Measurements from ENCODE around the gene PUS7.
"Not testable (repeated sequence)": the region's sequence is repeated elsewhere in the genome, so short reads cannot be mapped to it uniquely, and the experiment has no call there.

Gene PUS7

GRCh38 chr7:105524840-105525239, 2.8 kb upstream of the PUS7 start:
- H3K9me3 ChIP-seq (ENCODE audit: control insufficient read depth in 1 of 2, low read length in 2 of 2): no peaks in the 10 kb centered on the region
- no peaks in the 10 kb centered on the region for H3K27me3 ChIP-seq (ENCODE audit: low read depth, low read length)
- no peaks in the 10 kb centered on the region for H3K36me3 ChIP-seq (ENCODE audit: control insufficient read depth in 1 of 2, insufficient read depth in 2 of 2, low read length in 2 of 2)
- H3K4me1 ChIP-seq (ENCODE audit: control insufficient read depth in 1 of 2, insufficient read depth in 2 of 2, low read length in 2 of 2): peaks cover 5 to 7% of the 10 kb centered on the region in 2 donors
- H3K4me3 ChIP-seq (ENCODE audit: low read depth in 1 of 2, low read length in 2 of 2): no peak overlapping the region
- no peak overlapping the region for H3K27ac ChIP-seq (ENCODE audit: low read length)

GRCh38 chr7:105524423-105524822, 2.4 kb upstream of the PUS7 start:
- not testable (repeated sequence) for H3K4me3 ChIP-seq (ENCODE audit: low read depth in 1 of 2, low read length in 2 of 2); H3K36me3 ChIP-seq (ENCODE audit: control insufficient read depth in 1 of 2, insufficient read depth in 2 of 2, low read length in 2 of 2); H3K4me1 ChIP-seq (ENCODE audit: control insufficient read depth in 1 of 2, insufficient read depth in 2 of 2, low read length in 2 of 2); H3K27me3 ChIP-seq (ENCODE audit: low read depth, low read length); H3K27ac ChIP-seq (ENCODE audit: low read length); H3K9me3 ChIP-seq (ENCODE audit: control insufficient read depth in 1 of 2, low read length in 2 of 2)

- Histone ChIP-seq H3K36me3 (ENCODE audit: control insufficient read depth in 1 of 2, insufficient read depth in 2 of 2, low read length in 2 of 2) (no peaks in the 10 kb centered on the region), H3K4me1 (ENCODE audit: control insufficient read depth in 1 of 2, insufficient read depth in 2 of 2, low read length in 2 of 2) (peaks cover 5 to 7% of the 10 kb centered on the region in 2 donors), H3K27ac (ENCODE audit: low read length) (peak overlapping the region; percentile 72), H3K9me3 (ENCODE audit: control insufficient read depth in 1 of 2, low read length in 2 of 2) (no peaks in the 10 kb centered on the region), H3K27me3 (ENCODE audit: low read depth, low read length) (no peaks in the 10 kb centered on the region), H3K4me3 (ENCODE audit: low read depth in 1 of 2, low read length in 2 of 2) (peak overlapping the region; percentile 81 to 91)
Observed at GRCh38 chr7:105521027-105521716, 899 bp downstream of the PUS7 start.

GRCh38 chr7:105520620-105521019, 1.5 kb downstream of the PUS7 start:
- not testable (repeated sequence) for H3K27me3 ChIP-seq (ENCODE audit: low read depth, low read length); H3K9me3 ChIP-seq (ENCODE audit: control insufficient read depth in 1 of 2, low read length in 2 of 2); H3K36me3 ChIP-seq (ENCODE audit: control insufficient read depth in 1 of 2, insufficient read depth in 2 of 2, low read length in 2 of 2); H3K27ac ChIP-seq (ENCODE audit: low read length); H3K4me3 ChIP-seq (ENCODE audit: low read depth in 1 of 2, low read length in 2 of 2); H3K4me1 ChIP-seq (ENCODE audit: control insufficient read depth in 1 of 2, insufficient read depth in 2 of 2, low read length in 2 of 2)

- no peak overlapping the region for H3K27ac ChIP-seq (ENCODE audit: low read length)
Observed at GRCh38 chr7:105519353-105519752, 2.7 kb downstream of the PUS7 start.

GRCh38 chr7:105515610-105516009, 6.5 kb downstream of the PUS7 start:
- H3K4me3 ChIP-seq (ENCODE audit: low read depth in 1 of 2, low read length in 2 of 2); H3K36me3 ChIP-seq (ENCODE audit: control insufficient read depth in 1 of 2, insufficient read depth in 2 of 2, low read length in 2 of 2); H3K27me3 ChIP-seq (ENCODE audit: low read depth, low read length); H3K9me3 ChIP-seq (ENCODE audit: control insufficient read depth in 1 of 2, low read length in 2 of 2); H3K27ac ChIP-seq (ENCODE audit: low read length); H3K4me1 ChIP-seq (ENCODE audit: control insufficient read depth in 1 of 2, insufficient read depth in 2 of 2, low read length in 2 of 2): not testable (repeated sequence)

More at GRCh38 chr7:105519353-105519752, 2.7 kb downstream of the PUS7 start:
- H3K9me3 ChIP-seq (ENCODE audit: control insufficient read depth in 1 of 2, low read length in 2 of 2): no peaks in the 10 kb centered on the region
- H3K4me3 ChIP-seq (ENCODE audit: low read depth in 1 of 2, low read length in 2 of 2): no peak overlapping the region
- no peaks in the 10 kb centered on the region for H3K27me3 ChIP-seq (ENCODE audit: low read depth, low read length)
- H3K4me1 ChIP-seq (ENCODE audit: control insufficient read depth in 1 of 2, insufficient read depth in 2 of 2, low read length in 2 of 2): peaks cover 5 to 7% of the 10 kb centered on the region in 2 donors
- H3K36me3 ChIP-seq (ENCODE audit: control insufficient read depth in 1 of 2, insufficient read depth in 2 of 2, low read length in 2 of 2): no peaks in the 10 kb centered on the region

DNA sequence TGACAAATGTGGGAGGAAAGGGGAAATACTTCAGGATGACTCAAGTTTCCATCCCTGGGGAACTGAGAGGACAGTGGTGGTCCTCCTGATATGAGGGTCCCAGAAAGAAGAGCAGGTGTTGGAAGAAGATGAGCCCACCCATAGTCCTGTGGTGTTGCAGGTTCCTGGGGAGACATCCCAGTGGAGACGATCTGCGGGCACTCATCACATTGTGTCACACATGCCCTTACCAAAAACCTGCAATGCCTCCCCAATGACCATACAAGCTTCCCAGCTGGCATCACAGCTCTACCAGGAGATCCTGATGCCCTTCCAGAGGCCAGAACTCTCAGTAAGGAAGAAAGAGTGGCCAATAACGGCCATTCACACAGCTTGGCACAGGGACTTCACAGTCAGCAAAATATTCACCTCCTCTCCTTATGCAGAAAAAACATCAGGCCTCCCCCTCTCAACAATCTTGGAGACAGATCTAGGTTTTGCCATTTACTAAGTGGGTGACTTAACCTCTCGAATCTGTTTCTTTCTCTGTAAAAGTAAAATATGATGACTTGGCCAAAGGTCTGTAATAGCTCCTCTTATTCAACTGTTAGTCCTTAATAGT, 9.0 kb downstream of the PUS7 start:
- Histone ChIP-seq H3K36me3 (ENCODE audit: control insufficient read depth in 1 of 2, insufficient read depth in 2 of 2, low read length in 2 of 2) (peaks cover 0 to 2% of the 10 kb centered on the region in 2 donors), H3K4me1 (ENCODE audit: control insufficient read depth in 1 of 2, insufficient read depth in 2 of 2, low read length in 2 of 2) (no peaks in the 10 kb centered on the region), H3K4me3 (ENCODE audit: low read depth in 1 of 2, low read length in 2 of 2) (no peak overlapping the region), H3K9me3 (ENCODE audit: control insufficient read depth in 1 of 2, low read length in 2 of 2) (no peaks in the 10 kb centered on the region), H3K27me3 (ENCODE audit: low read depth, low read length) (no peaks in the 10 kb centered on the region), H3K27ac (ENCODE audit: low read length) (no peak overlapping the region)

- no peaks in the 10 kb centered on the region for H3K9me3 ChIP-seq (ENCODE audit: control insufficient read depth in 1 of 2, low read length in 2 of 2)
- H3K4me3 ChIP-seq (ENCODE audit: low read depth in 1 of 2, low read length in 2 of 2): no peak overlapping the region
- H3K27ac ChIP-seq (ENCODE audit: low read length): no peak overlapping the region
- no peaks in the 10 kb centered on the region for H3K27me3 ChIP-seq (ENCODE audit: low read depth, low read length)
- no peaks in the 10 kb centered on the region for H3K4me1 ChIP-seq (ENCODE audit: control insufficient read depth in 1 of 2, insufficient read depth in 2 of 2, low read length in 2 of 2)
- peaks cover 0 to 6% of the 10 kb centered on the region in 2 donors for H3K36me3 ChIP-seq (ENCODE audit: control insufficient read depth in 1 of 2, insufficient read depth in 2 of 2, low read length in 2 of 2)
Observed at GRCh38 chr7:105512415-105512814, 9.7 kb downstream of the PUS7 start.

GRCh38 chr7:105502173-105502572, 19.9 kb downstream of the PUS7 start:
- peaks cover 5 to 17% of the 10 kb centered on the region in 2 donors for H3K36me3 ChIP-seq (ENCODE audit: control insufficient read depth in 1 of 2, insufficient read depth in 2 of 2, low read length in 2 of 2)

DNA sequence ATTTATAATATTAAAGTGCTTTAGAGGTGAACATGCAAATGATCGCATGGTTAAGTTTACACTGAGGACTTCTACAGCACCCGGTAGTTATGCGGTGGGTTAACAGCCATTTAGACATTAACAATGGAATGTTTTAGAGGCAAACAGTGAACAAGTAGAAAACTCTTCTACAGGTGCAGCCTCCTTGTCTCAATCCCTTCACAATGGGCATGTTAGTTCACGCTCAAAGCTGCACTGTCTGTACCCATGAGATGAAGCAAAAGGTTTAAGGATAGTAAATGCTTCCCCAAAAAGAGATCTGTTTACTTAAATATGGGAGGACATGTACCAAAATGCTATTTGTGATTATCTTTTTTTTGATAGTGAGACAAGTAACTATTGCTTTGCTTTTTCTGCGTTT, 25.1 kb downstream of the PUS7 start:
- Histone ChIP-seq H3K4me1 (ENCODE audit: control insufficient read depth in 1 of 2, insufficient read depth in 2 of 2, low read length in 2 of 2) (no peaks in the 10 kb centered on the region), H3K36me3 (ENCODE audit: control insufficient read depth in 1 of 2, insufficient read depth in 2 of 2, low read length in 2 of 2) (peaks cover 1 to 8% of the 10 kb centered on the region in 2 donors), H3K27me3 (ENCODE audit: low read depth, low read length) (no peaks in the 10 kb centered on the region), H3K9me3 (ENCODE audit: control insufficient read depth in 1 of 2, low read length in 2 of 2) (no peaks in the 10 kb centered on the region), H3K4me3 (ENCODE audit: low read depth in 1 of 2, low read length in 2 of 2) (no peak overlapping the region), H3K27ac (ENCODE audit: low read length) (no peak overlapping the region)

More at GRCh38 chr7:105502173-105502572, 19.9 kb downstream of the PUS7 start:
- H3K27ac ChIP-seq (ENCODE audit: low read length): no peak overlapping the region
- no peaks in the 10 kb centered on the region for H3K4me1 ChIP-seq (ENCODE audit: control insufficient read depth in 1 of 2, insufficient read depth in 2 of 2, low read length in 2 of 2)
- no peaks in the 10 kb centered on the region for H3K27me3 ChIP-seq (ENCODE audit: low read depth, low read length)
- no peak overlapping the region for H3K4me3 ChIP-seq (ENCODE audit: low read depth in 1 of 2, low read length in 2 of 2)
- no peaks in the 10 kb centered on the region for H3K9me3 ChIP-seq (ENCODE audit: control insufficient read depth in 1 of 2, low read length in 2 of 2)

- H3K4me3 ChIP-seq (ENCODE audit: low read depth in 1 of 2, low read length in 2 of 2): no peak overlapping the region
- H3K4me1 ChIP-seq (ENCODE audit: control insufficient read depth in 1 of 2, insufficient read depth in 2 of 2, low read length in 2 of 2): no peaks in the 10 kb centered on the region
- no peaks in the 10 kb centered on the region for H3K9me3 ChIP-seq (ENCODE audit: control insufficient read depth in 1 of 2, low read length in 2 of 2)
- H3K27ac ChIP-seq (ENCODE audit: low read length): no peak overlapping the region
- no peaks in the 10 kb centered on the region for H3K27me3 ChIP-seq (ENCODE audit: low read depth, low read length)
- peaks cover 0 to 7% of the 10 kb centered on the region in 2 donors for H3K36me3 ChIP-seq (ENCODE audit: control insufficient read depth in 1 of 2, insufficient read depth in 2 of 2, low read length in 2 of 2)
Observed at GRCh38 chr7:105496521-105496920, 25.6 kb downstream of the PUS7 start.

GRCh38 chr7:105493923-105494315, 28.2 kb downstream of the PUS7 start:
- Histone ChIP-seq H3K27ac (ENCODE audit: low read length) (peak overlapping the region; percentile 2), H3K4me3 (ENCODE audit: low read depth in 1 of 2, low read length in 2 of 2) (peak overlapping the region in 1 of 2 donors; percentile 12), H3K27me3 (ENCODE audit: low read depth, low read length) (no peaks in the 10 kb centered on the region), H3K4me1 (ENCODE audit: control insufficient read depth in 1 of 2, insufficient read depth in 2 of 2, low read length in 2 of 2) (no peaks in the 10 kb centered on the region), H3K36me3 (ENCODE audit: control insufficient read depth in 1 of 2, insufficient read depth in 2 of 2, low read length in 2 of 2) (peaks cover 0 to 3% of the 10 kb centered on the region in 2 donors), H3K9me3 (ENCODE audit: control insufficient read depth in 1 of 2, low read length in 2 of 2) (no peaks in the 10 kb centered on the region)

Data from muscle layer of duodenum (tissue), 2 donors.